Uterus (tissue), 4 donors: ENCODE results near the gene CCM2. TPM values are rescaled to one million over a fixed set of nuclear protein-coding genes. Genes with fewer than 3 reads are reported as not detected.

Experiments used
- DNase-seq, 2 donors: peaks; one replicate each; pipeline ENCODE4 v3.0.0-alpha.2; 2019 to 2020
- H3K27ac ChIP-seq, 2 donors: fragments of 200-600 bp; sonication (generic); 1 replicate in 1 of 2; 2 replicates in 1 of 2; pipeline ENCODE4 v1.5.1; 2016 to 2018
- H3K27me3 ChIP-seq, 2 donors: fragments of 200-600 bp; sonication (generic); one replicate each; pipeline ENCODE4 v1.5.1; 2018 to 2019; ENCODE audit warnings: control low read depth in 1 of 2
- H3K36me3 ChIP-seq, 2 donors: fragments of 200-600 bp; sonication (generic); one replicate each; pipeline ENCODE4 v1.5.1; 2019; ENCODE audit warnings: control low read depth in 1 of 2
- H3K4me1 ChIP-seq, 2 donors: fragments of 200-600 bp; sonication (generic); one replicate each; pipeline ENCODE4 v1.5.1; 2018 to 2019; ENCODE audit warnings: control low read depth in 1 of 2
- H3K4me3 ChIP-seq, 2 donors: fragments of 200-600 bp; sonication (generic); 1 replicate in 1 of 2; 2 replicates in 1 of 2; pipeline ENCODE4 v1.5.1; 2018 to 2019; ENCODE audit warnings: mild to moderate bottlenecking in 1 of 2
- H3K9me3 ChIP-seq, 2 donors: fragments of 200-600 bp; sonication (generic); one replicate each; pipeline ENCODE4 v1.5.1; 2019; ENCODE audit warnings: control low read depth in 1 of 2
- CTCF ChIP-seq, 4 experiments: fragments of 200-600 bp in 2 of 4; fragments of 450-650 bp in 2 of 4; sonication (generic) in 2 of 4; IDR thresholded peaks; one replicate each; pipeline ENCODE4 v1.5.1; 2016 to 2019; ENCODE audit warnings: antibody characterized with exemption in 4 of 4, mild to moderate bottlenecking in 2 of 4, moderate library complexity in 1 of 4
- POLR2A ChIP-seq, 2 donors: fragments of 450-650 bp; IDR thresholded peaks; one replicate each; pipeline ENCODE4 v1.6.1; 2016; ENCODE audit warnings: antibody characterized with exemption in 2 of 2, mild to moderate bottlenecking in 1 of 2, moderate library complexity in 1 of 2
- intact Hi-C: fragments of 100-400 bp; cut with DNase I; formaldehyde crosslinking; loops from one replicate; pipeline ENCODE4 v1.15.1; 2023; ENCODE audit warnings: low total_unique reads
- total RNA-seq, 4 donors: library from RNA; depleted of rRNA in 3 of 4; stranded (reverse); fragments of >200 nt in 3 of 4; gene quantifications; one replicate each; pipeline versions ENCODE4 v1.1.0 to v1.2.4, GENCODE V29; 2014 to 2023
- donor health status: DM: yes; HTN: yes; CAD: no.

The CCM2 gene
- total RNA-seq, result 10 to 100 TPM in 3 of 4 donors, 1 to 10 TPM in 1; 7.6 to 70.2 (median 33.6) TPM

GRCh38 chr7:45000093-45001032, at the start of gene CCM2:
Gene CCM2 (plus strand): TSS chr7:45000201. CDS start chr7:45000334, 133 bp downstream.
- H3K9me3 ChIP-seq, result no peaks in the 10 kb centered on the region
- peak within 1 kb of the TSS; percentile 88 to 92 for H3K27ac ChIP-seq
- intact Hi-C loops, result no loop called here
- H3K4me3 ChIP-seq, result peak within 1 kb of the TSS; percentile 73 to 78
- peak; percentile 50 to 63 for DNase-seq
- TF ChIP-seq POLR2A (IDR thresholded peaks at IDR 0.05) (peak in 1 of 2 donors; percentile 46), CTCF (IDR thresholded peaks at IDR 0.05) (peak in 1 of 4 experiments; percentile 9)
- no peaks in the 10 kb centered on the region for H3K36me3 ChIP-seq
- H3K4me1 ChIP-seq, result peaks cover 0 to 15% of the 10 kb centered on the region in 2 donors
- H3K27me3 ChIP-seq, result no peaks in the 10 kb centered on the region

GRCh38 chr7:44953156-44953555, 46.8 kb upstream of the CCM2 start:
- TF ChIP-seq POLR2A (IDR thresholded peaks at IDR 0.05) (no peak), CTCF (IDR thresholded peaks at IDR 0.05) (no peak)
- intact Hi-C loops, result no loop called here
- Histone ChIP-seq H3K36me3 (no peaks in the 10 kb centered on the region), H3K27ac (no peak overlapping the region), H3K4me1 (no peaks in the 10 kb centered on the region), H3K9me3 (no peaks in the 10 kb centered on the region), H3K27me3 (no peaks in the 10 kb centered on the region), H3K4me3 (no peak overlapping the region)
- no peak for DNase-seq

GRCh38 chr7:44955733-44956132, 44.3 kb upstream of the CCM2 start:
- H3K4me3 ChIP-seq, result no peak overlapping the region
- no peak overlapping the region for H3K27ac ChIP-seq
- no peaks in the 10 kb centered on the region for H3K4me1 ChIP-seq
- no peaks in the 10 kb centered on the region for H3K27me3 ChIP-seq
- TF ChIP-seq CTCF (IDR thresholded peaks at IDR 0.05) (no peak), POLR2A (IDR thresholded peaks at IDR 0.05) (no peak)
- intact Hi-C loops, result no loop called here
- H3K36me3 ChIP-seq, result no peaks in the 10 kb centered on the region
- no peak for DNase-seq
- H3K9me3 ChIP-seq, result no peaks in the 10 kb centered on the region

- Histone ChIP-seq H3K9me3 (no peaks in the 10 kb centered on the region), H3K27ac (no peak overlapping the region), H3K4me1 (no peaks in the 10 kb centered on the region), H3K4me3 (no peak overlapping the region), H3K36me3 (no peaks in the 10 kb centered on the region), H3K27me3 (no peaks in the 10 kb centered on the region)
- TF ChIP-seq POLR2A (IDR thresholded peaks at IDR 0.05) (no peak), CTCF (IDR thresholded peaks at IDR 0.05) (no peak)
- no peak for DNase-seq
- intact Hi-C loops, result no loop called here
These were observed 43.7 kb upstream of the CCM2 start for GRCh38 chr7:44956157-44956766.
